Measurements from ENCODE around the gene APOC1.
A peak's percentile ranks its signal among the peaks of the same experiment; 100 is the strongest.
"Not testable (repeated sequence)": the region's sequence is repeated elsewhere in the genome, so short reads cannot be mapped to it uniquely, and the experiment has no call there.

The APOC1 gene

DNA sequence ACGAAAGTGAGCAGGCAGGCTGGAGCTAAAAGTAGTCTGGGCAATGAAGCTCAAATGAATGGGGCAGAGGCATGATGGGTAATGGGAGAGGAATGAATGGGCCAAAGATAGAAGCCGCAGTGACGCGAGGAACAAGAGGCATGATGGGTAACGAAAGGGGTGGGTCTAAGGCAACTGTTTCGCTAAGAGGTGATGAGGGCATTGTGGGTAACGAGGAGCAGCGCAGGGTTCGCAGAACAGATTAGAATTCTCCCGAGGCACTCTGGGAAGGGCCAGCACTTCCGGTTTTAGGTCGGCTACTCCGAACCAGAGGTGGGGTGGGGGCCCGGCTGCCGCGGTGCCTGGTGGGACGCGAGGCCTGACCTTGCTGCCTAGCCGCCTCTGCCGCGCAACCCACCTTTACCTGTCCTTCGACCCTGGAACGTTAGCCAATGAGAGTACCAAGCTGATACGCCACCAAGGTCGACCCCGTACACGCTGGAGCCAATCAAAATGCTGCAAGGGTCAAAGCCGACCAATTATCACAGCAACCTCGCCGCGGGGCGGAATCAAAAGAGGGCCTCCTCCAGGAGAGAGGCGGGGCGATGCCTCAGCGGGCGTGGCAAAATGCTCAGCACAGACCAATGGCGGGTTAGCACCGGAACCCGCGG, 23.9 kb upstream of the APOC1 start:
- peak; percentile 100 for DNase-seq

DNA sequence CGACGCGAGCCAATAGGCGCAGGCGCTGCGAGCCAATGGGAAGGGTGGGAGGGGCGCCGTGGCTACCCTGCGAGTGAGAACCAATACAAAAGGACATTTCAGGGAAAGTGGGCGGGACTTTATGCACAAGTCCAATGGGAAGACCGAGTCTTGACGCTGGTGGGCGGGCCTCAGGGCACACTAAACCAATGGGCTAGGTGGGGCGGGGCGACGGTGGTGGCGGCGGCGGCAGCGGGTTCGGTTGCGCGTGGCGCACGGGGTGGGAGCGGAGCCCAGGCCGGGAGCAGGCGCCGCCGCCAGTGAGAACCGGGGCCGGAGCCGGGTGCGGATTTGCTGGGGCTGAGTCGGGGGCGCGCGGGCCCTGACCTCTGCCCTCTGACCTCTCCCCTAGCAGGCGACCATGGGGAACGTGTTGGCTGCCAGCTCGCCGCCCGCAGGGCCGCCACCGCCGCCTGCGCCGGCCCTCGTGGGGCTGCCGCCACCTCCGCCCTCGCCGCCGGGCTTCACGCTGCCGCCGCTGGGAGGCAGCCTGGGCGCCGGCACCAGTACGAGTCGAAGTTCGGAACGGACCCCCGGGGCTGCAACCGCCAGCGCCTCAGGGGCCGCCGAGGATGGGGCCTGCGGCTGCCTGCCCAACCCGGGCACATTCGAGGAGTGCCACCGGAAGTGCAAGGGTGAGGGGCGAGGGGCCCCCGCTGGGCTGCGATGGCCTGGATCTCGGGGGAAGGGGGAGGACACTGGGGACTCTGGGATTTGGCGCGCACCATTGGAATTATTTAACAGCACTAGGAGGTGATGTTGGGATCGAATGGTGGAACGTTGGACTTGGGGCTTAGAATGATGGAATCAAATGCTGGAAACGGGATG, 23.2 kb upstream of the APOC1 start, which contains the start of gene TOMM40:
TSS of gene TOMM40 (plus strand) at position 239 of the 867 bp plus-strand sequence. CDS start at position 401, 162 bp downstream.
- no peak for DNase-seq

DNA sequence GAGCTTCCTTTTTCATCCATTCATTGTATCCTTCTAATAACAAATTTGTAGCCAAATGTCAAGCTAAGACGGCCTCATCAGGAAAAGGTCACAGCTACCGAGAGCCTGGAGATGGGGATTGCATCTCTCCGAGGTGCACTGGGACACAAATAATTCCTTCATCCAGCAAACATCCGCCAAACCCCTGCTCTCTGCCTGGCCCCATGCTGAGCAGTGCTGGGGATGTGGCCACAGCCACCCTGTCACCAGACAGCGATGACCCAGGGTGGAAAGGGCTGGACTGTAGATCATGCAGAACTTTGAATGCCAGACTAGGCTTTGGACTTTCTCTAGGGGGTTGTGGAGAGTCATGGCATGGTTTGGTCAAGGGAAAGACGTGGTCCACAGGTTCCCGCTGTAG, 21.5 kb upstream of the APOC1 start:
- DNase-seq, result no peak

DNA sequence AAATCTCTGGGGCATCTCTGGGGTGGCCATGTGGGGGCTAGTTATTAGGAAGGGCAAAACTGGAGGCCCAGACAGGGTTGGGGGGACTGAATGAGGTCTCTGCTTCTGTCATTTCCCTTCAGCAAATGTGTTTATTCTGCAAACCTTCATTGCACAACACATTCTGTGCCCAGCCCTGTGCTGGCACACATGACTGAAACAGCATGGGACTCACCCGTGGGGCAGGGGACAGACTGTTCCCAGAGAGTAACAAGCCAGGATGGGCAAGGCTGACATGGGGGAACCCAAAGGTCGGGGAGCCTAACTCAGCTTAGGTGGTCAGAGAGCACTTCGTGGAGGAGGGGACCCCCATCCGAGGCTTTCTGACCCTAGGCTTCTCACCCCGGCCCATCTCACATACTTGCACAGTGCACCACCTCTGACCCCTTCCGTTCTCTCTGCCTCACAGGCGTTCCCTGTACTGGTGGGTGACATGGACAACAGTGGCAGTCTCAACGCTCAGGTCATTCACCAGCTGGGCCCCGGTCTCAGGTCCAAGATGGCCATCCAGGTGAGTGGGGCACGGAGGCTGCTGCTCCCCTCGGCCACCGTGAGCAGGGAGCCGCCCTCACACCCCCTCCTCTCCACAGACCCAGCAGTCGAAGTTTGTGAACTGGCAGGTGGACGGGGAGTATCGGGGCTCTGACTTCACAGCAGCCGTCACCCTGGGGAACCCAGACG, 20.9 kb upstream of the APOC1 start:
- DNase-seq, result no peak

DNA sequence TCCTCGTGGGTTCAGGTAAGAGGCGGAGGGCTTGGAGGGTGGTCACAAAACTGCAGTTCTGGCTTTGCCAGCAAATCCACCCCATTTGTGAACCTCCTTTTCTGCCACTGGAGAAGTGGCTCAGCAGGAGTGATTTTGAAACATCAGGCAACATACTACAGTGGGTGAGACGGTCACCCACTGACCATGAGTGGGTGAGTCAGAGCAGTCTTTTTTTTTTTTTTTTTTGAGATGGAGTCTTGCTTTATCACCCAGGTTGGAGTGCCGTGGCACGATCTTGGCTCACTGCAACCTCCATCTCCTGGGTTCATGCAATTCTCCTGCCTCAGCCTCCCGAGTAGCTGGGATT, 20.4 kb upstream of the APOC1 start:
- no peak for DNase-seq

DNA sequence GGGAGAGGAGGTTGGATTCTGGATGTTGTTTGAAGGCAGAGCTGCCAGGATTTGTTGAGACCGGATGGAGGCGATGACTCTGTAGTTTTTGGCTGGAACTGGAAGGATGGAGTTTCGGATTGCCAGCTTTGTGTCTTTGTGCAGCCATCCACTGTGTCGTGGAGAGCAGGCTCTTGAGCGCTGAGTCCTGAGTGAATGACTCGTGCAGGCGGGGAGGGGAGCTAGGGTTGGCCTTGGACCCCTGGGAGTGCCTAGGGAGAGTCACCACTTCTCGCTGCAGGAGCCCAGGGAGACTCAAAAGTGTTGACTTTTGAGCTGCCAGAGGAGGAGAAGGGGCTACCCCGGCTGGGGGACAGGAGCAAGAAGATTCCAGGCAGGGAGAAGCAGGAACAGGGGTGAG, 19.5 kb upstream of the APOC1 start:
- no peak for DNase-seq

DNA sequence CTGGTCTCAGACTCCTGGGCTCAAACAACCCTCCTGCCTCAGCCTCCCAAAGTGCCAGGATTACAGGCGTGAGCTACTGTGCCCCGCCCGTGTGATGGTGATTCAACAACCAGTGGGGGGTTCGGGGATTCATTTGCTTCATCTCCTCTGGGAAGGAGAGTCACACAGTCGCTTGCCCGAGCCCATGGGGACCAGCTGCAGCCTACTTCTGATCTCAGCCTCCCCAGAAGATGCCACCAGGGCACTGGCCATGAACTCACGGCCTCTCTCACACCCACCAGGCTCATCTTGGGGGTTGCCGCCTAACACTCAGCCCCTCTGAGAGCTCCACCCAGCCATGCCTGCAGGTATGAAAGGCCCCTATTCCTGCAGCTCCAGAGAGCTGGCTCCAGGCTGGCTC, 16.6 kb upstream of the APOC1 start:
- no peak for DNase-seq

DNA sequence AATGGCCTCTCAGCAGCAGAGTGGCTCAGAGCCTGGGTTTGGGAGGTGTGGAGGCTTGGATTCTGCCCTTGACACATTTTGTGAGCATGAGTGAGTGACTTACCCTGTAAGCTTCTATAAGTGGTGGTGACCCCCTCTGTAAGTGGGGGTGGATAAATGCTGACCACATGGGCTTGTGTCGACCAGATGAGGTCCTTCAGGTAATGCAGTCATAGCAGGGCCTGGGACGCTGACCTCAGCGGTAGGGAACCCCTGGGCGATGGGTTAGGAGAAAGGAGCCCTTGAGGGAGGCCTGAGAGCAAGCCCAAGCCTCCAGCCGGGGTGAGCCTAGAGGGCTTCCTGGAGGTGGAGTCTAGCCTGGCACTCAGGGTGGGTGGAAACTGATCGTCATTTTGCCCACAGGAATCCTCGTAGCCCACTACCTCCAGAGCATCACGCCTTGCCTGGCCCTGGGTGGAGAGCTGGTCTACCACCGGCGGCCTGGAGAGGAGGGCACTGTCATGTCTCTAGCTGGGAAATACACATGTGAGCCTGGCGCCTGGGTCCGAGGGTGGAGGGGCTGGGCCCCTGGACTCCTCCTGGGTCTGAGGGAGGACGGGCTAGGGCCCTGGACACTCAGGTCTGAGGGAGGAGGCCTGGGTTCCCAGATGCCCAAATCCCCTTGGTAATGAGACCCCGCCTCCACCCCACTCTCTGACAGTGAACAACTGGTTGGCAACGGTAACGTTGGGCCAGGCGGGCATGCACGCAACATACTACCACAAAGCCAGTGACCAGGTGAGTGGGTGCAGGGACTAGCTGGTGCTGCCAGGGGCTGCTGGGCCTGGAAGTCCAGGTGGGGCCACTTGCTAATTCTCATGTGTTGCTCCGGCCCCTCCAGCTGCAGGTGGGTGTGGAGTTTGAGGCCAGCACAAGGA, 13.8 kb upstream of the APOC1 start:
- DNase-seq, result no peak

DNA sequence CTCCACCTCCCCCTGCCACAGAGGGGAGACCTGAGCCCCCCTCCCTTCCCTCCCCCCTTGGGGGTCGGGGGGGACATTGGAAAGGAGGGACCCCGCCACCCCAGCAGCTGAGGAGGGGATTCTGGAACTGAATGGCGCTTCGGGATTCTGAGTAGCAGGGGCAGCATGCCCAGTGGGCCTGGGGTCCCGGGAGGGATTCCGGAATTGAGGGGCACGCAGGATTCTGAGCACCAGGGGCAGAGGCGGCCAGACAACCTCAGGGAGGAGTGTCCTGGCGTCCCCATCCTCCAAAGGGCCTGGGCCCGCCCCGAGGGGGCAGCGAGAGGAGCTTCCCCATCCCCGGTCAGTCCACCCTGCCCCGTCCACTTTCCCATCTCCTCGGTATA, 11.2 kb upstream of the APOC1 start:
- no peak for DNase-seq

DNA sequence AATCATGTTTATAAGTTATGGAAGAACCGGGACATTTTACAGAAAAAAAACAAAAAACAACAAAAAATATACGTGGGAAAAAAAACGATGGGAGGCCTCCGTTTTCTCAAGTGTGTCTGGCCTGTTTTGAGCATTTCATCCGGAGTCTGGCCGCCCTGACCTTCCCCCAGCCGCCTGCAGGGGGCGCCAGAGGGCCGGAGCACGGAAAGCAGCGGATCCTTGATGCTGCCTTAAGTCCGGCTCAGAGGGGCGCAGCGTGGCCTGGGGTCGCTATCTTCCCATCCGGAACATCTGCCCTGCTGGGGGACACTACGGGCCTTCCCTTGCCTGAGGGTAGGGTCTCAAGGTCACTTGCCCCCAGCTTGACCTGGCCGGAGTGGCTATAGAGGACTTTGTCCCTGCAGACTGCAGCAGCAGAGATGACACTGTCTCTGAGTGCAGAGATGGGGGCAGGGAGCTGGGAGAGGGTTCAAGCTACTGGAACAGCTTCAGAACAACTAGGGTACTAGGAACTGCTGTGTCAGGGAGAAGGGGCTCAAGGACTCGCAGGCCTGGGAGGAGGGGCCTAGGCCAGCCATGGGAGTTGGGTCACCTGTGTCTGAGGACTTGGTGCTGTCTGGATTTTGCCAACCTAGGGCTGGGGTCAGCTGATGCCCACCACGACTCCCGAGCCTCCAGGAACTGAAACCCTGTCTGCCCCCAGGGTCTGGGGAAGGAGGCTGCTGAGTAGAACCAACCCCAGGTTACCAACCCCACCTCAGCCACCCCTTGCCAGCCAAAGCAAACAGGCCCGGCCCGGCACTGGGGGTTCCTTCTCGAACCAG, 10.6 kb upstream of the APOC1 start:
- DNase-seq, result peak; percentile 75

DNA sequence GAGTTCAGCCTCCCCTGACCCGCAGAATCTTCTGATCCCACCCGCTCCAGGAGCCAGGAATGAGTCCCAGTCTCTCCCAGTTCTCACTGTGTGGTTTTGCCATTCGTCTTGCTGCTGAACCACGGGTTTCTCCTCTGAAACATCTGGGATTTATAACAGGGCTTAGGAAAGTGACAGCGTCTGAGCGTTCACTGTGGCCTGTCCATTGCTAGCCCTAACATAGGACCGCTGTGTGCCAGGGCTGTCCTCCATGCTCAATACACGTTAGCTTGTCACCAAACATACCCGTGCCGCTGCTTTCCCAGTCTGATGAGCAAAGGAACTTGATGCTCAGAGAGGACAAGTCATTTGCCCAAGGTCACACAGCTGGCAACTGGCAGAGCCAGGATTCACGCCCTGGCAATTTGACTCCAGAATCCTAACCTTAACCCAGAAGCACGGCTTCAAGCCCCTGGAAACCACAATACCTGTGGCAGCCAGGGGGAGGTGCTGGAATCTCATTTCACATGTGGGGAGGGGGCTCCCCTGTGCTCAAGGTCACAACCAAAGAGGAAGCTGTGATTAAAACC, 9.9 kb upstream of the APOC1 start:
- no peak for DNase-seq

DNA sequence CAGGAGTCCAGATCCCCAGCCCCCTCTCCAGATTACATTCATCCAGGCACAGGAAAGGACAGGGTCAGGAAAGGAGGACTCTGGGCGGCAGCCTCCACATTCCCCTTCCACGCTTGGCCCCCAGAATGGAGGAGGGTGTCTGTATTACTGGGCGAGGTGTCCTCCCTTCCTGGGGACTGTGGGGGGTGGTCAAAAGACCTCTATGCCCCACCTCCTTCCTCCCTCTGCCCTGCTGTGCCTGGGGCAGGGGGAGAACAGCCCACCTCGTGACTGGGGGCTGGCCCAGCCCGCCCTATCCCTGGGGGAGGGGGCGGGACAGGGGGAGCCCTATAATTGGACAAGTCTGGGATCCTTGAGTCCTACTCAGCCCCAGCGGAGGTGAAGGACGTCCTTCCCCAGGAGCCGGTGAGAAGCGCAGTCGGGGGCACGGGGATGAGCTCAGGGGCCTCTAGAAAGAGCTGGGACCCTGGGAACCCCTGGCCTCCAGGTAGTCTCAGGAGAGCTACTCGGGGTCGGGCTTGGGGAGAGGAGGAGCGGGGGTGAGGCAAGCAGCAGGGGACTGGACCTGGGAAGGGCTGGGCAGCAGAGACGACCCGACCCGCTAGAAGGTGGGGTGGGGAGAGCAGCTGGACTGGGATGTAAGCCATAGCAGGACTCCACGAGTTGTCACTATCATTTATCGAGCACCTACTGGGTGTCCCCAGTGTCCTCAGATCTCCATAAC, 8.8 kb upstream of the APOC1 start, which contains the start of gene APOE:
TSS of gene APOE (plus strand) at position 360 of the 724 bp plus-strand sequence. CDS start 829 bp downstream, outside the sequence.
- DNase-seq, result no peak

DNA sequence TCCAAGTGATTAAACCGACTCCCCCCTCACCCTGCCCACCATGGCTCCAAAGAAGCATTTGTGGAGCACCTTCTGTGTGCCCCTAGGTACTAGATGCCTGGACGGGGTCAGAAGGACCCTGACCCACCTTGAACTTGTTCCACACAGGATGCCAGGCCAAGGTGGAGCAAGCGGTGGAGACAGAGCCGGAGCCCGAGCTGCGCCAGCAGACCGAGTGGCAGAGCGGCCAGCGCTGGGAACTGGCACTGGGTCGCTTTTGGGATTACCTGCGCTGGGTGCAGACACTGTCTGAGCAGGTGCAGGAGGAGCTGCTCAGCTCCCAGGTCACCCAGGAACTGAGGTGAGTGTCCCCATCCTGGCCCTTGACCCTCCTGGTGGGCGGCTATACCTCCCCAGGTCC, 6.8 kb upstream of the APOC1 start:
- no peak for DNase-seq

DNA sequence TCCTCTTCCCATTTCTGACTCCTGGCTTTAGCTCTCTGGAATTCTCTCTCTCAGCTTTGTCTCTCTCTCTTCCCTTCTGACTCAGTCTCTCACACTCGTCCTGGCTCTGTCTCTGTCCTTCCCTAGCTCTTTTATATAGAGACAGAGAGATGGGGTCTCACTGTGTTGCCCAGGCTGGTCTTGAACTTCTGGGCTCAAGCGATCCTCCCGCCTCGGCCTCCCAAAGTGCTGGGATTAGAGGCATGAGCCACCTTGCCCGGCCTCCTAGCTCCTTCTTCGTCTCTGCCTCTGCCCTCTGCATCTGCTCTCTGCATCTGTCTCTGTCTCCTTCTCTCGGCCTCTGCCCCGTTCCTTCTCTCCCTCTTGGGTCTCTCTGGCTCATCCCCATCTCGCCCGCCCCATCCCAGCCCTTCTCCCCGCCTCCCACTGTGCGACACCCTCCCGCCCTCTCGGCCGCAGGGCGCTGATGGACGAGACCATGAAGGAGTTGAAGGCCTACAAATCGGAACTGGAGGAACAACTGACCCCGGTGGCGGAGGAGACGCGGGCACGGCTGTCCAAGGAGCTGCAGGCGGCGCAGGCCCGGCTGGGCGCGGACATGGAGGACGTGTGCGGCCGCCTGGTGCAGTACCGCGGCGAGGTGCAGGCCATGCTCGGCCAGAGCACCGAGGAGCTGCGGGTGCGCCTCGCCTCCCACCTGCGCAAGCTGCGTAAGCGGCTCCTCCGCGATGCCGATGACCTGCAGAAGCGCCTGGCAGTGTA, 6.2 kb upstream of the APOC1 start:
- DNase-seq, result no peak

DNA sequence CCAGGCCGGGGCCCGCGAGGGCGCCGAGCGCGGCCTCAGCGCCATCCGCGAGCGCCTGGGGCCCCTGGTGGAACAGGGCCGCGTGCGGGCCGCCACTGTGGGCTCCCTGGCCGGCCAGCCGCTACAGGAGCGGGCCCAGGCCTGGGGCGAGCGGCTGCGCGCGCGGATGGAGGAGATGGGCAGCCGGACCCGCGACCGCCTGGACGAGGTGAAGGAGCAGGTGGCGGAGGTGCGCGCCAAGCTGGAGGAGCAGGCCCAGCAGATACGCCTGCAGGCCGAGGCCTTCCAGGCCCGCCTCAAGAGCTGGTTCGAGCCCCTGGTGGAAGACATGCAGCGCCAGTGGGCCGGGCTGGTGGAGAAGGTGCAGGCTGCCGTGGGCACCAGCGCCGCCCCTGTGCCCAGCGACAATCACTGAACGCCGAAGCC, 5.6 kb upstream of the APOC1 start:
- DNase-seq, result no peak

DNA sequence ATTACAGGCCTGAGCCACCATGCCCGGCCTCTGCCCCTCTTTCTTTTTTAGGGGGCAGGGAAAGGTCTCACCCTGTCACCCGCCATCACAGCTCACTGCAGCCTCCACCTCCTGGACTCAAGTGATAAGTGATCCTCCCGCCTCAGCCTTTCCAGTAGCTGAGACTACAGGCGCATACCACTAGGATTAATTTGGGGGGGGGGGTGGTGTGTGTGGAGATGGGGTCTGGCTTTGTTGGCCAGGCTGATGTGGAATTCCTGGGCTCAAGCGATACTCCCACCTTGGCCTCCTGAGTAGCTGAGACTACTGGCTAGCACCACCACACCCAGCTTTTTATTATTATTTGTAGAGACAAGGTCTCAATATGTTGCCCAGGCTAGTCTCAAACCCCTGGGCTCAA, 4.6 kb upstream of the APOC1 start:
- DNase-seq, result no peak

DNA sequence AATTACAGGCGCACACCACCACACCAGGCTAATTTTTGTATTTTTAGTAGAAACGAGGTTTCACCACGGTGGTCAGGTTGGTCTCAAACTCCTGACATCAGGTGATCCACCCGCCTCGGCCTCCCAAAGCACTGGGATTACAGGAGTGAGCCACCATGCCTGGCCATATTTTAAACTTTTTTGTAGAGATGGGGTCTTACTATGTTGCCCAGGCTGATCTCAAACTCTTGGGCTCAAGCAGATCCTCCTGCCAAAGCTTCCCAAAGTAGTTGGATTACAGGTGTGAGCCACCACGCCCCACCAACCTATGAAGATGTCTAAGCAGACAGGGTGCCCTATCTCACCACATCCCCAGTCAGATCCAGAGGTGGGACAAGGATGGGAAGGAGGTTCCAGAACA, 2.5 kb upstream of the APOC1 start:
- DNase-seq, result not testable (repeated sequence)

DNA sequence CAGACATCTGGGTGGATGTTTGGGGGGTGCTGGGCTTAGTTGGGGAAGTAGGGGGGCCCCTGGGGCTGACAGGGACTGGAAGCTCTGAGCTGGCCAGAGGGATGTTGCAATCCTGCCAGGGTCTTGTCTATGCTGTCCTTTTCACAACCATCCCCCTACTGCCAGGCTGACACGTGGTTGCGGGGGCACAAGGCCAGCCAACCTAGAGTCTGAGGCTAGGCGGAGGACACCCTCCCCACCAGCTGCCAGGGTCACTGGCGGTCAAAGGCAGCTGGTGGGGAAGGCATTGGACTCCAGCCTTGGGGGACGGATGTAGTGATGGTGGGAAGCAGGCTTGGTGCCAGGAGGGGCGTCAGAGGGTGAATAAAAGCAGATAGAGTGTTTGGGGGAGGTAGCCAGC, 1.6 kb upstream of the APOC1 start:
- no peak for DNase-seq

DNA sequence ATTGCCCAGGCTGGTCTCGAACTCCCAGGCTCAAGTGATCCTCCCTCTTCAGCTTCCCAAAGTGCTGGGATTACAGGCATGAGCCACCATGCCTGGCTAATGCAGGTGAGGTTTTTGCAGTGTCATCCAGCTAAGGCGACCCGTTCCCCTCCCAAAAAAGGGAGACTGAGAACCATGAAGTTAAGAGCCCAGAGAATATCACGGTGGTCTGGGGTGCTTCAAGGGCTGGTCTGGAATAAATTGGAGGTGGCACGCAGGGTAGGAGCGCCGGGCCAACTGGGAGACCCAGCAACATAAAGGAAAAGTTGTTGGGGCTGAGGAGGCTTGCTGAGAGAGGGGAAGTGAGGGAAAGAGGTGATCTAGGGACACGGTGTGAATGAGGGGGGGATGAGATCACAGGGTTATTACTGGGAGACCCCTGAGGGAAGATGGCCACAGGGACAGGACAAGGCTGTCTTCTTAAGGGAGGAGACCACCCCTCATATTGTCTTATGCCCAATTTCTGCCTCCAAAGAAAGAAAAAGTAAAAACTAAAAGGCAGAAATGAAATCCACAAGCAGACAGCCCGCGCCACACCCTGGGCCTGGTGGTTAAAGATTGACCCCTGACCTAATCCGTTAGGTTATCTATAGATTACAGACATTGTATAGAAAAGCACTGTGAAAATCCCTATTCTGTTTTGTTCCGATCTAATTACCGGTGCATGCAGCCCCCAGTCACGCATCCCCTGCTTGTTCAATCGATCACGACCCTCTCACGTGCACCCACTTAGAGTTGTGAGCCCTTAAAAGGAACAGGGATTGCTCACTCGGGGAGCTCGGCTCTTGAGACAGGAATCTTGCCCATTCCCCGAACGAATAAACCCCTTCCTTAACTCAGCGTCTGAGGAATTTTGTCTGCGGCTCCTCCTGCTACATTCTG, 636 bp upstream of the APOC1 start:
- DNase-seq, result not testable (repeated sequence)

Data from activated CD4-positive, alpha-beta T cell treated with anti-CD3 and anti-CD28 coated beads, Interleukin-2, amount 50 U/mL, for 1 hour (primary cell).